Thyroid gland (tissue), 4 donors: ENCODE results near the gene MOB2. TPM values are rescaled to one million over a fixed set of nuclear protein-coding genes. Genes with fewer than 3 reads are reported as not detected.
"Not testable (repeated sequence)": the region's sequence is repeated elsewhere in the genome, so short reads cannot be mapped to it uniquely, and the experiment has no call there.

ENCODE experiments used
- DNase-seq, 2 donors: peaks; one replicate each; pipeline ENCODE4 v3.0.0-alpha.2; 2019
- H3K27ac ChIP-seq, 3 donors: fragments of 200-600 bp; sonication (generic); 1 replicate in 2 of 3; 2 replicates in 1 of 3; pipeline ENCODE4 v1.5.1; 2016 to 2019; ENCODE audit warnings: mild to moderate bottlenecking in 1 of 3, moderate library complexity in 1 of 3
- H3K27me3 ChIP-seq: fragments of 200-600 bp; sonication (generic); one replicate; pipeline ENCODE4 v1.5.1; 2019
- H3K36me3 ChIP-seq, 2 donors: fragments of 200-600 bp; sonication (generic); one replicate each; pipeline ENCODE4 v1.5.1; 2016 to 2019
- H3K4me1 ChIP-seq, 2 donors: fragments of 200-600 bp; sonication (generic); one replicate each; pipeline ENCODE4 v1.5.1; 2017 to 2019
- H3K4me3 ChIP-seq, 3 donors: fragments of 200-600 bp; sonication (generic); replicated peaks in 1 of 3; 1 replicate in 2 of 3; 2 replicates in 1 of 3; pipeline ENCODE4 v1.5.1; 2016; ENCODE audit warnings: mild to moderate bottlenecking in 1 of 3
- H3K9me3 ChIP-seq: fragments of 200-600 bp; sonication (generic); one replicate; pipeline ENCODE4 v1.5.1; 2017
- CTCF ChIP-seq, 6 experiments: fragments of 200-600 bp in 3 of 6; fragments of 450-650 bp in 3 of 6; sonication (generic) in 3 of 6; IDR thresholded peaks; one replicate each; pipeline ENCODE4 v1.5.1; 2016 to 2019; ENCODE audit warnings: antibody characterized with exemption in 6 of 6, mild to moderate bottlenecking in 2 of 6, inconsistent platforms in 1 of 6, moderate library complexity in 1 of 6
- POLR2A ChIP-seq, 2 donors: fragments of 450-650 bp; IDR thresholded peaks; one replicate each; pipeline ENCODE4 v1.6.1; 2017; ENCODE audit warnings: antibody characterized with exemption in 2 of 2, mild to moderate bottlenecking in 2 of 2, moderate library complexity in 1 of 2
- WGBS, 2 donors: methylation state at CpG; one replicate each; pipeline ENCODE4 v1.1.5; 2017; 5-methylcytosine and 5-hydroxymethylcytosine counted together
- intact Hi-C: fragments of 100-400 bp; cut with DNase I; formaldehyde crosslinking; loops from one replicate; pipeline ENCODE4 v1.15.1; 2023
- total RNA-seq, 4 donors: library from RNA; depleted of rRNA; stranded (reverse); fragments of >200 nt; gene quantifications; one replicate each; pipeline ENCODE4 v1.2.3, GENCODE V29; 2016

The MOB2 gene
- total RNA-seq, 4 donors from 2014 or later, result 25.6 to 45.8 (median 30.1) TPM

- Histone ChIP-seq H3K27me3 (no peaks in the 10 kb centered on the region), H3K4me1 (peaks cover 0 to 18% of the 10 kb centered on the region in 2 donors), H3K27ac (no peak overlapping the region), H3K4me3 (no peak overlapping the region), H3K36me3 (no peaks in the 10 kb centered on the region), H3K9me3 (no peaks in the 10 kb centered on the region)
- no peak for TF ChIP-seq POLR2A (IDR thresholded peaks at IDR 0.05)
- TF ChIP-seq CTCF (IDR thresholded peaks at IDR 0.05), result no peak
- intact Hi-C loops, result no loop called here
- WGBS, 2 donors, result 74 to 82% methylated on average over 26 to 28 of the region's 29 CpGs
- no peak for DNase-seq
These were observed 52.5 kb downstream of the MOB2 start for GRCh38 chr11:1433977-1434640.

GRCh38 chr11:1433568-1433967 is 53.0 kb downstream of the MOB2 start:
- Histone ChIP-seq H3K36me3 (no peaks in the 10 kb centered on the region), H3K27me3 (no peaks in the 10 kb centered on the region), H3K4me1 (peaks cover 0 to 12% of the 10 kb centered on the region in 2 donors), H3K9me3 (no peaks in the 10 kb centered on the region), H3K27ac (no peak overlapping the region), H3K4me3 (no peak overlapping the region)
- intact Hi-C loops, result no loop called here
- TF ChIP-seq POLR2A (IDR thresholded peaks at IDR 0.05), result no peak
- no peak for TF ChIP-seq CTCF (IDR thresholded peaks at IDR 0.05)
- WGBS, 2 donors, result 69 to 77% methylated on average over 6 to 8 of the region's 15 CpGs
- no peak for DNase-seq

GRCh38 chr11:1428762-1429316 is 57.7 kb downstream of the MOB2 start:
- 95% methylated on average over 21 to 22 of the region's 22 CpGs for WGBS, 2 donors
- TF ChIP-seq CTCF (IDR thresholded peaks at IDR 0.05), result no peak
- no peak for TF ChIP-seq POLR2A (IDR thresholded peaks at IDR 0.05)
- Histone ChIP-seq H3K9me3 (no peaks in the 10 kb centered on the region), H3K27ac (no peak overlapping the region), H3K36me3 (no peaks in the 10 kb centered on the region), H3K27me3 (no peaks in the 10 kb centered on the region), H3K4me3 (no peak overlapping the region), H3K4me1 (no peaks in the 10 kb centered on the region)
- no peak for DNase-seq
- intact Hi-C loops, result no loop called here

- Histone ChIP-seq H3K27ac (no peak overlapping the region), H3K27me3 (no peaks in the 10 kb centered on the region), H3K4me3 (no peak overlapping the region), H3K9me3 (no peaks in the 10 kb centered on the region), H3K36me3 (no peaks in the 10 kb centered on the region), H3K4me1 (no peaks in the 10 kb centered on the region)
- WGBS, 2 donors, result 70 to 76% methylated on average over 5 to 16 of the region's 17 CpGs
- no peak for DNase-seq
- TF ChIP-seq POLR2A (IDR thresholded peaks at IDR 0.05), result no peak
- intact Hi-C loops, result no loop called here
These were observed 61.1 kb downstream of the MOB2 start for GRCh38 chr11:1425439-1425838.

- intact Hi-C loops, result no loop called here
- Histone ChIP-seq H3K4me1 (no peaks in the 10 kb centered on the region), H3K27me3 (no peaks in the 10 kb centered on the region), H3K4me3 (no peak overlapping the region), H3K36me3 (no peaks in the 10 kb centered on the region), H3K27ac (no peak overlapping the region), H3K9me3 (no peaks in the 10 kb centered on the region)
- TF ChIP-seq POLR2A (IDR thresholded peaks at IDR 0.05) (no peak), CTCF (IDR thresholded peaks at IDR 0.05) (no peak)
- no peak for DNase-seq
- WGBS, 2 donors, result no CpG with 5 or more reads among the region's 22 CpGs
These were observed 61.6 kb downstream of the MOB2 start for GRCh38 chr11:1425006-1425405.

GRCh38 chr11:1423406-1423805 is 63.2 kb downstream of the MOB2 start:
- H3K4me3 ChIP-seq, intact Hi-C loops, H3K9me3 ChIP-seq, H3K36me3 ChIP-seq, H3K4me1 ChIP-seq, DNase-seq, H3K27me3 ChIP-seq, H3K27ac ChIP-seq: not testable (repeated sequence)
- WGBS, 2 donors, result 90 to 93% methylated on average over 8 to 11 of the region's 22 CpGs
